H1 (cell line): ENCODE results near the gene TGFBI.

ENCODE experiments used
- MAFK ChIP-seq: IDR thresholded peaks from 2 replicates; pipeline ENCODE4 v1.6.1; 2012; ENCODE audit warnings: low read depth, mild to moderate bottlenecking, improper control_type of control experiment, low read length
- NRF1 ChIP-seq: IDR thresholded peaks from 2 replicates; pipeline ENCODE4 v1.6.1; 2011; ENCODE audit warnings: mild to moderate bottlenecking, low read depth, low read length, improper control_type of control experiment
- POLR2A ChIP-seq, 2 experiments: IDR thresholded peaks; 1 replicate in 1 of 2; 2 replicates in 1 of 2; pipeline ENCODE4 v1.6.1; 2011; ENCODE audit warnings: low read depth in 2 of 2, low read length in 2 of 2, mild to moderate bottlenecking in 2 of 2; ENCODE audit errors: control extremely low read depth in 1 of 2
- SIN3A ChIP-seq, 2 experiments: IDR thresholded peaks in 1 of 2; conservative IDR thresholded peaks in 1 of 2; 2 replicates each; pipeline ENCODE4 v1.6.1; 2011 to 2012; ENCODE audit warnings: low read length in 2 of 2, improper control_type of control experiment in 1 of 2, low read depth in 1 of 2, mild to moderate bottlenecking in 1 of 2
- SRF ChIP-seq: IDR thresholded peaks from 2 replicates; pipeline ENCODE4 v1.6.1; 2011; ENCODE audit warnings: mild to moderate bottlenecking, low read depth, low read length, moderate library complexity
- YY1 ChIP-seq: IDR thresholded peaks from 2 replicates; pipeline ENCODE4 v1.6.1; 2011; ENCODE audit warnings: low read depth, mild to moderate bottlenecking, low read length
- TF ChIP-seq, protein P1 (sequence below), 3 experiments: IDR thresholded peaks; 1 replicate in 2 of 3; 2 replicates in 1 of 3; pipeline versions ENCODE4 v1.5.1 to v1.6.1; 2011; ENCODE audit warnings: low read length in 3 of 3, mild to moderate bottlenecking in 3 of 3, inconsistent platforms in 2 of 3, low read depth in 1 of 3, moderate library complexity in 1 of 3; ENCODE audit not compliant: insufficient read depth in 1 of 3; ENCODE audit errors: control extremely low read depth in 1 of 3

DNA sequence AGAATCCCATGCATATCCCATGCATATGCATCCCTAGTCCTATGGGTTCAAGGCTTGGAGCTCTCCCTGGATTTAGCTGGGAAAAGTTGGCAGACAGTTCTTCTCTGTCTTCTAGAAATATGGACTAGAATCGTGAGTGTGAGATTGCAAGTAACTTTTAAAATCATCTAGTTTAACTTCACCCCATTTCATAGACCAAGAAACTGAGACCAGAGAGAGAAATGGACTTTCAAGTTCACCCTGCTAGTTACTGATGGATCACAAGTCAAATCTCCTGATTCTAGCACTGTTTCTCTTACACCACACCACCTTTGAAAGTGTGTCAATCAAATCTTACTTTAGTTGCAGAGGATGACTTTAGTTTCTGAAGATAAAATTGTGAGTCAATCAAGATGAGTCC is 13.4 kb downstream of the TGFBI start:
- TF ChIP-seq SRF (no peak), SIN3A (conservative IDR thresholded peaks at IDR 0.05 in 1 of 2, IDR thresholded peaks at IDR 0.05 in 1 of 2; ENCODE audit: low read depth in 1 of 2, low read length in 2 of 2) (no peak), NRF1 (no peak), MAFK (no peak), POLR2A (IDR thresholded peaks at IDR 0.05; ENCODE audit: control extremely low read depth in 1 of 2, low read depth in 2 of 2, low read length in 2 of 2) (no peak), YY1 (no peak)
- TF ChIP-seq, protein P1, sequence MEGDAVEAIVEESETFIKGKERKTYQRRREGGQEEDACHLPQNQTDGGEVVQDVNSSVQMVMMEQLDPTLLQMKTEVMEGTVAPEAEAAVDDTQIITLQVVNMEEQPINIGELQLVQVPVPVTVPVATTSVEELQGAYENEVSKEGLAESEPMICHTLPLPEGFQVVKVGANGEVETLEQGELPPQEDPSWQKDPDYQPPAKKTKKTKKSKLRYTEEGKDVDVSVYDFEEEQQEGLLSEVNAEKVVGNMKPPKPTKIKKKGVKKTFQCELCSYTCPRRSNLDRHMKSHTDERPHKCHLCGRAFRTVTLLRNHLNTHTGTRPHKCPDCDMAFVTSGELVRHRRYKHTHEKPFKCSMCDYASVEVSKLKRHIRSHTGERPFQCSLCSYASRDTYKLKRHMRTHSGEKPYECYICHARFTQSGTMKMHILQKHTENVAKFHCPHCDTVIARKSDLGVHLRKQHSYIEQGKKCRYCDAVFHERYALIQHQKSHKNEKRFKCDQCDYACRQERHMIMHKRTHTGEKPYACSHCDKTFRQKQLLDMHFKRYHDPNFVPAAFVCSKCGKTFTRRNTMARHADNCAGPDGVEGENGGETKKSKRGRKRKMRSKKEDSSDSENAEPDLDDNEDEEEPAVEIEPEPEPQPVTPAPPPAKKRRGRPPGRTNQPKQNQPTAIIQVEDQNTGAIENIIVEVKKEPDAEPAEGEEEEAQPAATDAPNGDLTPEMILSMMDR (IDR thresholded peaks at IDR 0.05; ENCODE audit: control extremely low read depth in 1 of 3, insufficient read depth in 1 of 3, low read depth in 1 of 3, low read length in 3 of 3) = no peak
